Subcutaneous abdominal adipose tissue (tissue), 5 donors: ENCODE measurements around the gene CCNB2.
A peak's percentile ranks its signal among the peaks of the same experiment; 100 is the strongest.

ENCODE experiments used
- H3K27ac ChIP-seq: one replicate; pipeline ENCODE4 v1.7.0; 2013; ENCODE audit warnings: low read depth, mild to moderate bottlenecking, inconsistent platforms, low read length, moderate library complexity
- H3K27me3 ChIP-seq, 5 donors: one replicate each; pipeline ENCODE4 v1.7.0; 2013; ENCODE audit warnings: low read length in 5 of 5, inconsistent platforms in 1 of 5; ENCODE audit not compliant: control insufficient read depth in 5 of 5, insufficient read depth in 4 of 5
- H3K36me3 ChIP-seq, 5 donors: one replicate each; pipeline ENCODE4 v1.7.0; 2013; ENCODE audit warnings: low read length in 5 of 5; ENCODE audit not compliant: control insufficient read depth in 5 of 5, insufficient read depth in 5 of 5
- H3K4me1 ChIP-seq, 5 donors: one replicate each; pipeline ENCODE4 v1.7.0; 2013; ENCODE audit warnings: low read length in 5 of 5, mild to moderate bottlenecking in 3 of 5, moderate library complexity in 1 of 5; ENCODE audit not compliant: control insufficient read depth in 5 of 5, insufficient read depth in 5 of 5
- H3K4me3 ChIP-seq, 5 donors: one replicate each; pipeline ENCODE4 v1.7.0; 2013; ENCODE audit warnings: low read length in 5 of 5, low read depth in 1 of 5
- H3K9ac ChIP-seq, 5 donors: one replicate each; pipeline ENCODE4 v1.7.0; 2013; ENCODE audit warnings: low read length in 5 of 5, mild to moderate bottlenecking in 4 of 5, moderate library complexity in 3 of 5
- H3K9me3 ChIP-seq, 5 donors: one replicate each; pipeline ENCODE4 v1.7.0; 2013; ENCODE audit warnings: low read length in 5 of 5; ENCODE audit not compliant: control insufficient read depth in 5 of 5
- donor health status: healthy.
- donor health status: healthy.
- donor health status: healthy.
- donor health status: healthy.
- donor health status: healthy.

The CCNB2 gene

GRCh38 chr15:59104912-59105732 is at the start of gene CCNB2:
TSS of gene CCNB2 (plus strand) at chr15:59105146. CDS start at chr15:59105269, 123 bp downstream.
- Histone ChIP-seq H3K4me3 (peak within 1 kb of the TSS; percentile 78 to 94 (median 89)), H3K27ac (no peak within 1 kb of the TSS), H3K9ac (peak within 1 kb of the TSS in 4 of 5 donors; percentile 69 to 77 (median 72)), H3K36me3 (peaks cover 0 to 3% (median 3%) of the 10 kb centered on the region in 5 donors), H3K9me3 (no peaks in the 10 kb centered on the region), H3K27me3 (no peaks in the 10 kb centered on the region), H3K4me1 (peaks cover 0 to 14% (median 13%) of the 10 kb centered on the region in 5 donors)

GRCh38 chr15:59059076-59059597 is 45.8 kb upstream of the CCNB2 start:
- Histone ChIP-seq H3K4me1 (peaks cover 0 to 23% (median 13%) of the 10 kb centered on the region in 5 donors), H3K27ac (no peak overlapping the region), H3K36me3 (peaks cover 42 to 64% (median 52%) of the 10 kb centered on the region in 5 donors), H3K9ac (no peak overlapping the region), H3K9me3 (no peaks in the 10 kb centered on the region), H3K27me3 (no peaks in the 10 kb centered on the region), H3K4me3 (no peak overlapping the region)

- H3K9ac ChIP-seq = no peak overlapping the region
- no peak overlapping the region for H3K27ac ChIP-seq
- no peaks in the 10 kb centered on the region for H3K9me3 ChIP-seq
- H3K4me1 ChIP-seq = peaks cover 0 to 23% (median 13%) of the 10 kb centered on the region in 5 donors
- H3K27me3 ChIP-seq = no peaks in the 10 kb centered on the region
- H3K36me3 ChIP-seq = peaks cover 41 to 61% (median 52%) of the 10 kb centered on the region in 5 donors
- no peak overlapping the region for H3K4me3 ChIP-seq
Measured at GRCh38 chr15:59060348-59060747, 44.6 kb upstream of the CCNB2 start.

- H3K9me3 ChIP-seq = no peaks in the 10 kb centered on the region
- H3K9ac ChIP-seq = peak overlapping the region in 1 of 5 donors; percentile 2
- peaks cover 41 to 71% (median 57%) of the 10 kb centered on the region in 5 donors for H3K36me3 ChIP-seq
- H3K27ac ChIP-seq = peak overlapping the region; percentile 71
- H3K4me3 ChIP-seq = peak overlapping the region in 1 of 5 donors; percentile 22
- peaks cover 0 to 23% (median 13%) of the 10 kb centered on the region in 5 donors for H3K4me1 ChIP-seq
- no peaks in the 10 kb centered on the region for H3K27me3 ChIP-seq
Measured at GRCh38 chr15:59063042-59063441, 41.9 kb upstream of the CCNB2 start.

- Histone ChIP-seq H3K9ac (no peak overlapping the region), H3K9me3 (no peaks in the 10 kb centered on the region), H3K4me1 (no peaks in the 10 kb centered on the region), H3K27me3 (no peaks in the 10 kb centered on the region), H3K4me3 (no peak overlapping the region), H3K27ac (no peak overlapping the region), H3K36me3 (peaks cover 30 to 60% (median 36%) of the 10 kb centered on the region in 5 donors)
Measured at GRCh38 chr15:59069430-59069829, 35.5 kb upstream of the CCNB2 start.

- H3K36me3 ChIP-seq = peaks cover 14 to 34% (median 26%) of the 10 kb centered on the region in 5 donors
- no peak overlapping the region for H3K27ac ChIP-seq
- H3K9ac ChIP-seq = no peak overlapping the region
Measured at GRCh38 chr15:59074607-59075006, 30.3 kb upstream of the CCNB2 start.

GRCh38 chr15:59087731-59088130 is 17.2 kb upstream of the CCNB2 start:
- no peak overlapping the region for H3K27ac ChIP-seq
- no peak overlapping the region for H3K4me3 ChIP-seq
- H3K9me3 ChIP-seq = no peaks in the 10 kb centered on the region
- no peaks in the 10 kb centered on the region for H3K27me3 ChIP-seq
- peaks cover 32 to 56% (median 46%) of the 10 kb centered on the region in 5 donors for H3K36me3 ChIP-seq
- no peaks in the 10 kb centered on the region for H3K4me1 ChIP-seq
- no peak overlapping the region for H3K9ac ChIP-seq

More at GRCh38 chr15:59074607-59075006, 30.3 kb upstream of the CCNB2 start:
- no peaks in the 10 kb centered on the region for H3K27me3 ChIP-seq
- H3K9me3 ChIP-seq = no peaks in the 10 kb centered on the region
- no peaks in the 10 kb centered on the region for H3K4me1 ChIP-seq
- no peak overlapping the region for H3K4me3 ChIP-seq

- no peak overlapping the region for H3K4me3 ChIP-seq
- no peak overlapping the region for H3K27ac ChIP-seq
- no peak overlapping the region for H3K9ac ChIP-seq
- no peaks in the 10 kb centered on the region for H3K9me3 ChIP-seq
- no peaks in the 10 kb centered on the region for H3K27me3 ChIP-seq
- H3K4me1 ChIP-seq = no peaks in the 10 kb centered on the region
- H3K36me3 ChIP-seq = peaks cover 50 to 78% (median 55%) of the 10 kb centered on the region in 5 donors
Measured at GRCh38 chr15:59094077-59094476, 10.9 kb upstream of the CCNB2 start.

- no peaks in the 10 kb centered on the region for H3K9me3 ChIP-seq
- no peaks in the 10 kb centered on the region for H3K4me1 ChIP-seq
- no peaks in the 10 kb centered on the region for H3K27me3 ChIP-seq
- no peak overlapping the region for H3K4me3 ChIP-seq
- peaks cover 43 to 64% (median 47%) of the 10 kb centered on the region in 5 donors for H3K36me3 ChIP-seq
- H3K9ac ChIP-seq = no peak overlapping the region
- H3K27ac ChIP-seq = no peak overlapping the region
Measured at GRCh38 chr15:59096429-59096828, 8.5 kb upstream of the CCNB2 start.

- no peak overlapping the region for H3K4me3 ChIP-seq
- H3K36me3 ChIP-seq = peaks cover 27 to 40% (median 28%) of the 10 kb centered on the region in 5 donors
- no peaks in the 10 kb centered on the region for H3K9me3 ChIP-seq
- no peak overlapping the region for H3K27ac ChIP-seq
- H3K4me1 ChIP-seq = peaks cover 0 to under 1% (median under 1%) of the 10 kb centered on the region in 5 donors
- H3K27me3 ChIP-seq = no peaks in the 10 kb centered on the region
- H3K9ac ChIP-seq = no peak overlapping the region
Measured at GRCh38 chr15:59099162-59099685, 5.7 kb upstream of the CCNB2 start.
